Measurements from ENCODE around the gene PCNX2.

PCNX2 gene

DNA sequence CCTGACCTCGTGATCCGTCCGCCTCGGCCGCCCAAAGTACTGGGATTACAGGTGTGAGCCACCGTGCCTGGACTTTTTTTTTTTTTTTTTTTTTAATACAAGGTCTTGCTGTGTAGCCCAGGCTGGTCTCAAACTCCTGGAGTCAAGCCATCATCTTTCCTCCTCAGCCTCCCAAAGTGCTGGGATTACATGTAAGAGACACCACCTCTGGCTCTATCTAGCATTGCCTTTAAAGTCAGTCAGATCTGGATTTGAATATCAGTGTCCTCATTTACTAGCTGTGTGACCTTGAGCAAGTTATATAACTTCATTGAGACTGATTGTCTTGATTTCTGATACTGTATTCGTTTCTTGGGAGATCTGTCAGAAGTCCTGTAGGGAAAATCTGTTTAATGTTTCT, 38.6 kb upstream of the PCNX2 start:
- Histone ChIP-seq H3K9ac (ENCODE audit: low read depth, low read length, poor library complexity, severe bottlenecking) (no peak overlapping the region), H3K79me2 (ENCODE audit: insufficient read depth, low read length) (peaks cover 42% of the 10 kb centered on the region)

DNA sequence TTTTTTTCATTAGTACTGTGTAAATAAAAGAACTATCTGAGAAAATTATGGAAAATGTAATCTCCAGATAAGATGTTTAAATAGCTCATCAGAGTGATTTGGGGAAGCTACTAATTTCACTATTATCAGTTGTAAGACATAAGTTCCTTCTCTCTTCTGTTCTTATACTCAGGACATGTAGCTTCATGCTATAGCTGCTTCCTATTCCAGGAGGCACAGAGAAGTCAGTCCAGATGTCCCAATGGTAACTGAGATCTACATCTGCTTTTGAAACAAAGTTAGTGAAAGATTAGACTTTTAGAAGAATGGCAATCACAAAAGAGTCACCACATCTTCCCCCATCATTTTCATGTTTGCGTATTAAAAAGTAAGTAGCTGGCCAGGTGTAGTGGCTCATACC, 37.6 kb upstream of the PCNX2 start:
- peak overlapping the region; percentile 84 for H3K4me2 ChIP-seq (ENCODE audit: low read depth, low read length, poor library complexity, severe bottlenecking)
- H3K36me3 ChIP-seq (ENCODE audit: insufficient read depth, low read length) = no peaks in the 10 kb centered on the region
- H3K9me2 ChIP-seq (replicated peaks; ENCODE audit: low read depth, low read length) = no peaks in the 10 kb centered on the region
- no peak for TF ChIP-seq EZH2phosphoT487 (IDR thresholded peaks at IDR 0.05; ENCODE audit: borderline replicate concordance)
- TF ChIP-seq, protein P1, sequence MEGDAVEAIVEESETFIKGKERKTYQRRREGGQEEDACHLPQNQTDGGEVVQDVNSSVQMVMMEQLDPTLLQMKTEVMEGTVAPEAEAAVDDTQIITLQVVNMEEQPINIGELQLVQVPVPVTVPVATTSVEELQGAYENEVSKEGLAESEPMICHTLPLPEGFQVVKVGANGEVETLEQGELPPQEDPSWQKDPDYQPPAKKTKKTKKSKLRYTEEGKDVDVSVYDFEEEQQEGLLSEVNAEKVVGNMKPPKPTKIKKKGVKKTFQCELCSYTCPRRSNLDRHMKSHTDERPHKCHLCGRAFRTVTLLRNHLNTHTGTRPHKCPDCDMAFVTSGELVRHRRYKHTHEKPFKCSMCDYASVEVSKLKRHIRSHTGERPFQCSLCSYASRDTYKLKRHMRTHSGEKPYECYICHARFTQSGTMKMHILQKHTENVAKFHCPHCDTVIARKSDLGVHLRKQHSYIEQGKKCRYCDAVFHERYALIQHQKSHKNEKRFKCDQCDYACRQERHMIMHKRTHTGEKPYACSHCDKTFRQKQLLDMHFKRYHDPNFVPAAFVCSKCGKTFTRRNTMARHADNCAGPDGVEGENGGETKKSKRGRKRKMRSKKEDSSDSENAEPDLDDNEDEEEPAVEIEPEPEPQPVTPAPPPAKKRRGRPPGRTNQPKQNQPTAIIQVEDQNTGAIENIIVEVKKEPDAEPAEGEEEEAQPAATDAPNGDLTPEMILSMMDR (conservative IDR thresholded peaks at IDR 0.05; ENCODE audit: low read length) = no peak
- no peak overlapping the region for H3K9ac ChIP-seq (ENCODE audit: low read depth, low read length, poor library complexity, severe bottlenecking)
- peaks cover 49% of the 10 kb centered on the region for H3K79me2 ChIP-seq (ENCODE audit: insufficient read depth, low read length)
- H3F3A ChIP-seq (ENCODE audit: low read depth) = no peaks in the 10 kb centered on the region
- peaks cover 7% of the 10 kb centered on the region for H4K20me1 ChIP-seq (ENCODE audit: insufficient read depth, low read length, poor library complexity, severe bottlenecking)
- peaks cover 55% of the 10 kb centered on the region for H3K4me1 ChIP-seq (ENCODE audit: insufficient read depth, low read length, poor library complexity, severe bottlenecking)
- H3K27me3 ChIP-seq (ENCODE audit: insufficient read depth, low read length, poor library complexity, severe bottlenecking) = no peaks in the 10 kb centered on the region
- peak overlapping the region; percentile 5 for H3K4me3 ChIP-seq (ENCODE audit: low read length, poor library complexity, severe bottlenecking)
- no peak overlapping the region for H2AFZ ChIP-seq (ENCODE audit: low read length)
- no peaks in the 10 kb centered on the region for H3K9me3 ChIP-seq (ENCODE audit: insufficient read depth, low read depth, low read length)

More for the DNA sequence above, 38.6 kb upstream of the PCNX2 start:
- Histone ChIP-seq H4K20me1 (ENCODE audit: insufficient read depth, low read length, poor library complexity, severe bottlenecking) (peaks cover 2% of the 10 kb centered on the region), H3K9me3 (ENCODE audit: insufficient read depth, low read depth, low read length) (no peaks in the 10 kb centered on the region), H3K27me3 (ENCODE audit: insufficient read depth, low read length, poor library complexity, severe bottlenecking) (no peaks in the 10 kb centered on the region), H2AFZ (ENCODE audit: low read length) (no peak overlapping the region), H3K9me2 (replicated peaks; ENCODE audit: low read depth, low read length) (no peaks in the 10 kb centered on the region), H3K36me3 (ENCODE audit: insufficient read depth, low read length) (no peaks in the 10 kb centered on the region), H3K4me3 (ENCODE audit: low read length, poor library complexity, severe bottlenecking) (no peak overlapping the region), H3F3A (ENCODE audit: low read depth) (no peaks in the 10 kb centered on the region), H3K4me1 (ENCODE audit: insufficient read depth, low read length, poor library complexity, severe bottlenecking) (peaks cover 57% of the 10 kb centered on the region), H3K4me2 (ENCODE audit: low read depth, low read length, poor library complexity, severe bottlenecking) (peak overlapping the region; percentile 49)
- TF ChIP-seq, protein P1 (conservative IDR thresholded peaks at IDR 0.05; ENCODE audit: low read length) = no peak
- TF ChIP-seq EZH2phosphoT487 (IDR thresholded peaks at IDR 0.05; ENCODE audit: borderline replicate concordance) = no peak

DNA sequence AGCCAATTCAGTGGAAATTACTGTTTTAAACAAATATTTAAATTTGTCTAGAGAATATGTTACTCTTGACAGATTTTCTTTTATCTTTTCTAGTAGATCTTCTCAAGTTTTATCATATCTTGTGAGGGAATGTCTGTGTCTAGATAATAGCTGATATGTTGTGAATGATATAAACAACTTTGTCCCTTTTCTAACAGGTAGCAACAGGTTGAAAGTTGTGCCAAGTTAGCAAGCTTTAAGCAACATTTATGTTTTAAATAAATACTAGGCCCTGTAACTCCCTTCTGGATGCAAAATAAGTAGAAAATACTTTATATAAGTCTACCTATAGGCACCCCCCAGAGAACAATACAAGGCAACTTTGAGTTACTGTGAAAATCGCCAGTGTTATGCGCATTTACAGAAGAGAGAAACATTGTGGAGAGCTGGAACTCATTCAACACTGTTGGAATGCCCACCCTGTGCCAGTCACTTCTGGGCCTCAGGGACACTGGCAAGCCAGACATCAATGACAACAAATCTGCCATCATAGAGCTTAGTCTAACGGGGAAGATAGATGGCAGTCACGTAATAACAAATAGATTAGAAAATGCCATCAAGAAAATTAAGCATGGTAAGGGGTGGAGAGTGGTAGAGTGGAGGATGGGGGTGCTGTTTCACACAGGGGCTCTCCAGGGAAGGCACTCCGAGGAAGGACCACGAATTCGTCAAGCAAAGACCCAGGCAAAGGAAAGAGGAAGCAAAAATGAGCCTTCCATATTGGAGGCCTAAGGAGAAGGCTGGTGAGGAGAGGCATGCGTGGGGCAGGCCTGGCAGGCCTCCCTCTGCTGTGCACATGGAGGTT, 36.4 kb upstream of the PCNX2 start:
- H3K79me2 ChIP-seq (ENCODE audit: insufficient read depth, low read length) = peaks cover 45% of the 10 kb centered on the region
- peak overlapping the region; percentile 44 for H3K4me3 ChIP-seq (ENCODE audit: low read length, poor library complexity, severe bottlenecking)
- H3K9me3 ChIP-seq (ENCODE audit: insufficient read depth, low read depth, low read length) = no peaks in the 10 kb centered on the region
- peaks cover 53% of the 10 kb centered on the region for H3K4me1 ChIP-seq (ENCODE audit: insufficient read depth, low read length, poor library complexity, severe bottlenecking)
- H2AFZ ChIP-seq (ENCODE audit: low read length) = no peak overlapping the region; the same call in 1 of the 2 replicates
- no peak for TF ChIP-seq EZH2phosphoT487 (IDR thresholded peaks at IDR 0.05; ENCODE audit: borderline replicate concordance)
- TF ChIP-seq, protein P1 (conservative IDR thresholded peaks at IDR 0.05; ENCODE audit: low read length) = peak; percentile 35; the same call in 1 of the 2 replicates
- H3F3A ChIP-seq (ENCODE audit: low read depth) = 0 out of 2 replicates have a peak, but pooled peaks cover under 1% of the 10 kb centered on the region
- peaks cover 7% of the 10 kb centered on the region for H4K20me1 ChIP-seq (ENCODE audit: insufficient read depth, low read length, poor library complexity, severe bottlenecking)
- H3K4me2 ChIP-seq (ENCODE audit: low read depth, low read length, poor library complexity, severe bottlenecking) = peak overlapping the region; percentile 84
- peak overlapping the region; percentile 35 for H3K9ac ChIP-seq (ENCODE audit: low read depth, low read length, poor library complexity, severe bottlenecking)
- no peaks in the 10 kb centered on the region for H3K36me3 ChIP-seq (ENCODE audit: insufficient read depth, low read length)
- no peaks in the 10 kb centered on the region for H3K9me2 ChIP-seq (replicated peaks; ENCODE audit: low read depth, low read length)
- no peaks in the 10 kb centered on the region for H3K27me3 ChIP-seq (ENCODE audit: insufficient read depth, low read length, poor library complexity, severe bottlenecking)

Data from Loucy (cell line).